NCI-H69 (cell line): ENCODE measurements around the gene MFN1.

Experiments used
- DNase-seq: peaks from one replicate; lab custom pipeline; 2025; lab: John Stamatoyannopoulos, UW

The MFN1 gene

DNA sequence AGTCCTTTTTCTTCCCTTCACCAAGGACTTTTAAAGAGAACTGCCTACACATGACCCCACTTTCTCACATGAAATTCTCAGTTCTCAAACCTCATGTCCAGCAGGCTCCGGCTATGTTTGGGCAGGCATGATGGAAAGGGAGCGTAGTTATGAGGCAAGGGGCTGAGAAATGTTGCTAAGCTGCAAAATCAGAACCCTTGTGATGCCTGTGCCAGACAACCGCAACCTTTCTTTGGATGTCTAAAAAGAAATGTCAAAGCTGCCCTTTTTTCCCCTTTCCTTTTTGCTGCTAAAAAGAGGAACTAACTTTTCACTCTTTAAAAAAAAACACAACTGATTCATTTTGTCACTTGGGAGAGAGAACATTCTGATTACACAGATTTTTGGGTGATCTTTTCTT lies 84.5 kb downstream of the MFN1 start:
- DNase-seq: no peak

GRCh38 chr3:179432451-179432850 lies 84.9 kb downstream of the MFN1 start:
- DNase-seq: no peak

- no peak for DNase-seq
These were observed 89.0 kb downstream of the MFN1 start for GRCh38 chr3:179436517-179436916.

GRCh38 chr3:179438841-179439240 lies 91.3 kb downstream of the MFN1 start:
- DNase-seq: peak; percentile 42
